NCI-H1048 (cell line): ENCODE measurements around the gene SYK.
"Not testable (repeated sequence)": the region's sequence is repeated elsewhere in the genome, so short reads cannot be mapped to it uniquely, and the experiment has no call there.

Experiments
- DNase-seq: peaks from one replicate; lab custom pipeline; 2025; lab: John Stamatoyannopoulos, UW

The SYK gene

GRCh38 chr9:90801241-90801972 is at the start of gene SYK:
Gene SYK, plus strand, starts transcription at chr9:90801819. Its CDS starts 42,080 bp downstream, at chr9:90843899.
- DNase-seq: no peak

GRCh38 chr9:90755514-90756371 is 45.9 kb upstream of the SYK start:
- DNase-seq: not testable (repeated sequence)

GRCh38 chr9:90760577-90760976 is 41.0 kb upstream of the SYK start:
- not testable (repeated sequence) for DNase-seq

GRCh38 chr9:90766731-90767130 is 34.9 kb upstream of the SYK start:
- DNase-seq: no peak

- DNase-seq: no peak
Observed at GRCh38 chr9:90767523-90768100, 34.0 kb upstream of the SYK start.

- DNase-seq: no peak
Observed at GRCh38 chr9:90770182-90770738, 31.4 kb upstream of the SYK start.

GRCh38 chr9:90770927-90771326 is 30.7 kb upstream of the SYK start:
- no peak for DNase-seq

- no peak for DNase-seq
Observed at GRCh38 chr9:90772386-90772785, 29.2 kb upstream of the SYK start.

- DNase-seq: no peak
Observed at GRCh38 chr9:90773617-90774016, 28.0 kb upstream of the SYK start.

- DNase-seq: no peak
Observed at GRCh38 chr9:90774071-90774470, 27.5 kb upstream of the SYK start.

GRCh38 chr9:90774682-90775081 is 26.9 kb upstream of the SYK start:
- no peak for DNase-seq

- no peak for DNase-seq
Observed at GRCh38 chr9:90775657-90776056, 26.0 kb upstream of the SYK start.

- DNase-seq: no peak
Observed at GRCh38 chr9:90778746-90779145, 22.9 kb upstream of the SYK start.

GRCh38 chr9:90783552-90783951 is 18.1 kb upstream of the SYK start:
- no peak for DNase-seq

GRCh38 chr9:90783964-90784363 is 17.7 kb upstream of the SYK start:
- DNase-seq: no peak

- no peak for DNase-seq
Observed at GRCh38 chr9:90787771-90788460, 13.7 kb upstream of the SYK start.

- DNase-seq: not testable (repeated sequence)
Observed at GRCh38 chr9:90788527-90788926, 13.1 kb upstream of the SYK start.

- DNase-seq: no peak
Observed at GRCh38 chr9:90789408-90789807, 12.2 kb upstream of the SYK start.

- DNase-seq: no peak
Observed at GRCh38 chr9:90789862-90790261, 11.8 kb upstream of the SYK start.

- DNase-seq: not testable (repeated sequence)
Observed at GRCh38 chr9:90793024-90793423, 8.6 kb upstream of the SYK start.

GRCh38 chr9:90793729-90794128 is 7.9 kb upstream of the SYK start:
- no peak for DNase-seq

GRCh38 chr9:90795084-90795483 is 6.5 kb upstream of the SYK start:
- DNase-seq: no peak
